Measurements from ENCODE around the gene GABRP. TPM values are rescaled to one million over a fixed set of nuclear protein-coding genes. Genes with fewer than 3 reads are reported as not detected.
"Not testable (repeated sequence)": the region's sequence is repeated elsewhere in the genome, so short reads cannot be mapped to it uniquely, and the experiment has no call there.

GABRP gene
- total RNA-seq, 6 experiments from 2014 or later = not detected

- Mint-ChIP-seq H3K4me1 (ENCODE audit: low read depth) (no peaks in the 10 kb centered on the region; the same call in 1 of the 2 replicates), H3K36me3 (ENCODE audit: low read depth) (no peaks in the 10 kb centered on the region), H3K27me3 (ENCODE audit: insufficient read depth) (peaks cover 4% of the 10 kb centered on the region; the same call in 1 of the 2 replicates), H3K9me3 (no peaks in the 10 kb centered on the region), H3K4me3 (no peak overlapping the region), H3K27ac (no peak overlapping the region)
- DNase-seq = no peak
- TF ChIP-seq, protein P1, sequence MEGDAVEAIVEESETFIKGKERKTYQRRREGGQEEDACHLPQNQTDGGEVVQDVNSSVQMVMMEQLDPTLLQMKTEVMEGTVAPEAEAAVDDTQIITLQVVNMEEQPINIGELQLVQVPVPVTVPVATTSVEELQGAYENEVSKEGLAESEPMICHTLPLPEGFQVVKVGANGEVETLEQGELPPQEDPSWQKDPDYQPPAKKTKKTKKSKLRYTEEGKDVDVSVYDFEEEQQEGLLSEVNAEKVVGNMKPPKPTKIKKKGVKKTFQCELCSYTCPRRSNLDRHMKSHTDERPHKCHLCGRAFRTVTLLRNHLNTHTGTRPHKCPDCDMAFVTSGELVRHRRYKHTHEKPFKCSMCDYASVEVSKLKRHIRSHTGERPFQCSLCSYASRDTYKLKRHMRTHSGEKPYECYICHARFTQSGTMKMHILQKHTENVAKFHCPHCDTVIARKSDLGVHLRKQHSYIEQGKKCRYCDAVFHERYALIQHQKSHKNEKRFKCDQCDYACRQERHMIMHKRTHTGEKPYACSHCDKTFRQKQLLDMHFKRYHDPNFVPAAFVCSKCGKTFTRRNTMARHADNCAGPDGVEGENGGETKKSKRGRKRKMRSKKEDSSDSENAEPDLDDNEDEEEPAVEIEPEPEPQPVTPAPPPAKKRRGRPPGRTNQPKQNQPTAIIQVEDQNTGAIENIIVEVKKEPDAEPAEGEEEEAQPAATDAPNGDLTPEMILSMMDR (IDR thresholded peaks at IDR 0.05) = no peak
Observed at GRCh38 chr5:170832241-170832640, 48.7 kb downstream of the GABRP start.

- not testable (repeated sequence) for H3K27ac Mint-ChIP-seq; H3K36me3 Mint-ChIP-seq (ENCODE audit: low read depth); H3K4me3 Mint-ChIP-seq; H3K27me3 Mint-ChIP-seq (ENCODE audit: insufficient read depth); H3K4me1 Mint-ChIP-seq (ENCODE audit: low read depth); DNase-seq; H3K9me3 Mint-ChIP-seq
Observed at GRCh38 chr5:170833981-170834380, 50.5 kb downstream of the GABRP start.

GRCh38 chr5:170836226-170836625 is 52.7 kb downstream of the GABRP start:
- no peak for DNase-seq
- Mint-ChIP-seq H3K36me3 (ENCODE audit: low read depth) (no peaks in the 10 kb centered on the region), H3K27me3 (ENCODE audit: insufficient read depth) (peaks cover 4% of the 10 kb centered on the region; the same call in 1 of the 2 replicates), H3K4me1 (ENCODE audit: low read depth) (no peaks in the 10 kb centered on the region; the same call in 1 of the 2 replicates), H3K9me3 (no peaks in the 10 kb centered on the region), H3K4me3 (no peak overlapping the region), H3K27ac (no peak overlapping the region)
- TF ChIP-seq, protein P1 (IDR thresholded peaks at IDR 0.05) = no peak

- Mint-ChIP-seq H3K4me1 (ENCODE audit: low read depth) (peaks cover 20% of the 10 kb centered on the region), H3K9me3 (no peaks in the 10 kb centered on the region), H3K36me3 (ENCODE audit: low read depth) (no peaks in the 10 kb centered on the region), H3K4me3 (no peak overlapping the region), H3K27me3 (ENCODE audit: insufficient read depth) (no peaks in the 10 kb centered on the region), H3K27ac (no peak overlapping the region)
- TF ChIP-seq, protein P1 (IDR thresholded peaks at IDR 0.05) = no peak
- no peak for DNase-seq
Observed at GRCh38 chr5:170843870-170844269, 60.3 kb downstream of the GABRP start.

- TF ChIP-seq, protein P1 (IDR thresholded peaks at IDR 0.05) = no peak
- no peak overlapping the region for H3K27ac Mint-ChIP-seq
Observed at GRCh38 chr5:170844651-170845050, 61.1 kb downstream of the GABRP start.

DNA sequence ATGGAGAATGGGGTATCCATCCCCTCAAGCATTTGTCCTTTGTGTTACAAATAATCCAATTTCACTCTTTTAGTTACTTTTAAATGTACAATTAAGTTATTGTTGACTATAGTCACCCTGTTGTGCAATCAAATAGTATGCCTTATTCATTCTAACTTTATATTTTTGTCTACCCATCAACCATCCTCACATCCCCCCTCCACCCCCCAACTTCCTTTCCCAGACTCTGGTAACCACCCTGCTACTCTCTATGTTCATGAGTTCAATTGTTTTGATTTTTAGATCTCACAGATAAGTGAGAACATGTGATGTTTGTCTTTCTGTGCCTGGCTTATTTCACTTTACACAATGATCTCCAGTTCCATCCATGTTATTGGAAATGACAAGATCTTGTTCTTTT is 62.9 kb downstream of the GABRP start:
- H3K36me3 Mint-ChIP-seq (ENCODE audit: low read depth) = no peaks in the 10 kb centered on the region
- peaks cover 20% of the 10 kb centered on the region for H3K4me1 Mint-ChIP-seq (ENCODE audit: low read depth)
- TF ChIP-seq, protein P1 (IDR thresholded peaks at IDR 0.05) = no peak
- no peaks in the 10 kb centered on the region for H3K9me3 Mint-ChIP-seq
- H3K27me3 Mint-ChIP-seq (ENCODE audit: insufficient read depth) = peaks cover 3% of the 10 kb centered on the region
- no peak for DNase-seq
- H3K27ac Mint-ChIP-seq = no peak overlapping the region
- H3K4me3 Mint-ChIP-seq = no peak overlapping the region

More at GRCh38 chr5:170844651-170845050, 61.1 kb downstream of the GABRP start:
- H3K4me1 Mint-ChIP-seq (ENCODE audit: low read depth) = peaks cover 20% of the 10 kb centered on the region
- DNase-seq = no peak
- H3K9me3 Mint-ChIP-seq = no peaks in the 10 kb centered on the region
- H3K36me3 Mint-ChIP-seq (ENCODE audit: low read depth) = no peaks in the 10 kb centered on the region
- H3K4me3 Mint-ChIP-seq = no peak overlapping the region
- H3K27me3 Mint-ChIP-seq (ENCODE audit: insufficient read depth) = peaks cover 3% of the 10 kb centered on the region; the same call in 1 of the 2 replicates

Measured in HFFc6 (cell line).